K562 (cell line): ENCODE data around the gene CTF1. TPM values are rescaled to one million over a fixed set of nuclear protein-coding genes. Genes with fewer than 3 reads are reported as not detected.

ENCODE experiments used
- MYC ChIP-seq, 2 experiments: fragments of 250-450 bp in 1 of 2; sonication (Bioruptor Pico) in 1 of 2; IDR thresholded peaks; 2 replicates each; pipeline versions ENCODE4 v1.5.1 to v1.6.1; 2012 to 2021; ENCODE audit warnings: low read depth in 2 of 2, borderline replicate concordance in 1 of 2, improper control_type of control experiment in 1 of 2, low read length in 1 of 2, mild to moderate bottlenecking in 1 of 2, moderate library complexity in 1 of 2
- PKNOX1 ChIP-seq: fragments of 450-650 bp; IDR thresholded peaks from 2 replicates; pipeline ENCODE4 v1.6.1; 2016
- PML ChIP-seq: IDR thresholded peaks from 2 replicates; pipeline ENCODE4 v1.6.1; 2012; ENCODE audit warnings: low read length, inconsistent platforms
- PYGO2 ChIP-seq: fragments of 450-650 bp; IDR thresholded peaks from 2 replicates; pipeline ENCODE4 v1.6.1; 2016; ENCODE audit warnings: mild to moderate bottlenecking, missing genetic modification characterization, moderate library complexity, missing compliant biosample characterization
- RUNX1 ChIP-seq: sonication (generic); IDR thresholded peaks from 2 replicates; pipeline ENCODE4 v1.6.1; 2016; ENCODE audit warnings: antibody characterized with exemption, low read depth
- TFAM ChIP-seq: fragments of 250-450 bp; sonication (Bioruptor Pico); conservative IDR thresholded peaks from 2 replicates; pipeline ENCODE4 v1.5.0; 2021; ENCODE audit warnings: mild to moderate bottlenecking, moderate library complexity
- ZNF197 ChIP-seq: fragments of 200-800 bp; sonication (Bioruptor generic); IDR thresholded peaks from 2 replicates; pipeline ENCODE4 v1.6.1; 2016; ENCODE audit warnings: low read depth, missing genetic modification characterization, missing compliant biosample characterization
- polyA plus RNA-seq, 8 experiments: library from polyadenylated mRNA; depleted of rRNA in 4 of 8; stranded (reverse) in 5 of 8; unstranded in 3 of 8; fragments of >200 nt; fragmentation: Nextera tagmentation in 2 of 8; fragmentation: Illumina TruSeq in 1 of 8; extraction: Ambion mirVana in 2 of 8; extraction: Trizol in 1 of 8; gene quantifications; 2 replicates each; pipeline versions ENCODE4 v1.2.1 to v1.2.3, GENCODE V29; 2011 to 2014; ENCODE audit warnings: inconsistent platforms in 1 of 8, missing spikeins in 1 of 8
- total RNA-seq, 7 experiments: library from RNA; depleted of rRNA in 6 of 7; stranded (reverse); fragments of >200 nt in 6 of 7; fragmentation: Illumina TruSeq in 2 of 7; extraction: Trizol in 2 of 7; gene quantifications; 2 replicates each; pipeline versions ENCODE4 v1.2.1 to v1.2.3, GENCODE V29; 2011 to 2021; ENCODE audit warnings: low replicate concordance in 1 of 7

CTF1 gene
- total and polyA plus RNA-seq, 9 of the 15 experiments (the other 6 are each of a cell fraction or from before 2014, with no cell fraction given) = 0.24 to 2.5 (median 0.44) TPM

- TF ChIP-seq TFAM (no peak), RUNX1 (peak; percentile 67; the same call in 1 of the 2 replicates), PKNOX1 (no peak), MYC (IDR thresholded peaks at IDR 0.05; ENCODE audit: low read depth, low read length) (peak; percentile 94), MYC (CRISPR knock-in tag; IDR thresholded peaks at IDR 0.05; ENCODE audit: borderline replicate concordance, low read depth) (peak; percentile 93; the same call in 1 of the 2 replicates), ZNF197 (CRISPR knock-in tag) (0 out of 2 replicates have a peak, but pooled peaks have one; percentile 18), PYGO2 (tag) (no peak), PML (peak; percentile 79)
Observed at GRCh38 chr16:30874821-30875717, 21.3 kb upstream of the CTF1 start (continued).
